HG03280 (cell line): ENCODE data around the gene NAPA.

Experiments
- ATAC-seq: cut with Tn5 transposase; IDR thresholded peaks from one replicate; pipeline ENCODE4 v1.9.1; 2021; ENCODE audit warnings: mild to moderate bottlenecking, moderate library complexity; ENCODE audit not compliant: unreplicated experiment

NAPA gene

GRCh38 chr19:47523473-47523872, 8.6 kb upstream of the NAPA start:
- no peak for ATAC-seq

- ATAC-seq, result no peak
Observed at GRCh38 chr19:47521473-47522180, 6.8 kb upstream of the NAPA start.

- ATAC-seq, result no peak
Observed at GRCh38 chr19:47520839-47521238, 6.0 kb upstream of the NAPA start.

- ATAC-seq, result no peak
Observed at GRCh38 chr19:47520343-47520806, 5.5 kb upstream of the NAPA start.

GRCh38 chr19:47518854-47519253, 4.0 kb upstream of the NAPA start:
- ATAC-seq, result no peak

- ATAC-seq, result no peak
Observed at GRCh38 chr19:47518139-47518538, 3.3 kb upstream of the NAPA start.

GRCh38 chr19:47514151-47514868, 553 bp downstream of the NAPA start:
- peak; percentile 2 for ATAC-seq

- no peak for ATAC-seq
Observed at GRCh38 chr19:47512948-47513319, 1.9 kb downstream of the NAPA start.

- ATAC-seq, result no peak
Observed at GRCh38 chr19:47512183-47512947, 2.5 kb downstream of the NAPA start.

- ATAC-seq, result no peak
Observed at GRCh38 chr19:47511681-47512080, 3.2 kb downstream of the NAPA start.

- ATAC-seq, result no peak
Observed at GRCh38 chr19:47511128-47511517, 3.7 kb downstream of the NAPA start.

- no peak for ATAC-seq
Observed at GRCh38 chr19:47510516-47511127, 4.2 kb downstream of the NAPA start.

GRCh38 chr19:47509973-47510372, 4.9 kb downstream of the NAPA start:
- no peak for ATAC-seq

GRCh38 chr19:47509170-47509847, 5.6 kb downstream of the NAPA start:
- ATAC-seq, result no peak

GRCh38 chr19:47508721-47509120, 6.1 kb downstream of the NAPA start:
- no peak for ATAC-seq

- no peak for ATAC-seq
Observed at GRCh38 chr19:47507924-47508553, 6.8 kb downstream of the NAPA start.

- ATAC-seq, result no peak
Observed at GRCh38 chr19:47507012-47507411, 7.9 kb downstream of the NAPA start.

GRCh38 chr19:47506459-47506858, 8.4 kb downstream of the NAPA start:
- no peak for ATAC-seq

GRCh38 chr19:47505506-47505905, 9.4 kb downstream of the NAPA start:
- ATAC-seq, result no peak

GRCh38 chr19:47503826-47504150, 11.1 kb downstream of the NAPA start:
- no peak for ATAC-seq
